GM11168 (cell line): ENCODE results near the gene UGGT2.
"Not testable (repeated sequence)": the region's sequence is repeated elsewhere in the genome, so short reads cannot be mapped to it uniquely, and the experiment has no call there.

Source experiments
- in situ Hi-C: fragments of 300-500 bp; cut with MboI; formaldehyde crosslinking; loops from one replicate; pipeline ENCODE4 v1.12.0; 2022; ENCODE audit warnings: low sequenced_read_pairs; ENCODE audit not compliant: unreplicated experiment

The UGGT2 gene

DNA sequence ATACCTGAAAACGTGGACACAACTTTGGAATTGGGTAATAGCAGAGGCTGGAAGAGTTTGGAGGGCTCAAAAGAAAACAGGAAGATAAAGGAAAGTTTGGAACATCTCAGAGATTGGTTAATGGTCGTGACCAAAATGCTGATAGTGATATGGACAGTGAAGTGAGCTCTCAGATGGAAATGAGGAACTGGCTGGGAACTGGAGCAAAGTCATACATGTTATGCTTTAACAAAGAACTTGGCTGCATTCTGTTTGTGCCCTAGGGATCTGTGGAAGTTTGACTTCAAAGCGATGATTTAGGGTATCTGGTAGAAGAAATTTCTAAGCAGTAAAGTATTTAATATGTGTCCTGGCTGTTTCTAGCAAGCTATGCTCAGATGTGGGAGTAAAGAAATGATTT, 240.1 kb downstream of the UGGT2 start:
- in situ Hi-C loops, result loop anchor here (25.0 kb wide), 1 partner anchor 201 kb away; no protein-coding TSS in a partner anchor

DNA sequence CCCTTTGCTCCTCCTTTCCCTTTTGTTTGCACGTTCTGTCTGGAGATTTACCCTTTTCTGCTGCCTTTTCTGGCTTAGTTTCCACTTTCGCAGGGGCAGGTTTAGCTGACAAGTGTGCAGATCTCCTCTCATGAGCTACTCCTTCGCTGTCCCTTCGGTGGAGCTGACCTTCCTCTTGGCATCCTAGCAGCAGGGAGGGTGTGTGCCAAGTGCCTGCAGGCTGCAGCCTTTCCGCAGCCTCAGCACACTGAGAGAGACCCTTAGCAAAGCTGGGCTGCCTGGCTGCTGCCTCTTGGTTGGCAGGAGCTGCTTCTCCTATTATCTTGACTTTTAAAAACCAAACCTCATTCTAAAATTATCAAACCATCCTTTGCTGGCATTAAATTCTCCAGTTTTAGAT, 243.8 kb downstream of the UGGT2 start:
- in situ Hi-C loops, result loop anchor here (25.0 kb wide), 1 partner anchor 197 kb away; no protein-coding TSS in a partner anchor

- in situ Hi-C loops, result loop anchor here (25.0 kb wide), 1 partner anchor 194 kb away; no protein-coding TSS in a partner anchor
Observed at GRCh38 chr13:95805921-95806320, 247.3 kb downstream of the UGGT2 start.

DNA sequence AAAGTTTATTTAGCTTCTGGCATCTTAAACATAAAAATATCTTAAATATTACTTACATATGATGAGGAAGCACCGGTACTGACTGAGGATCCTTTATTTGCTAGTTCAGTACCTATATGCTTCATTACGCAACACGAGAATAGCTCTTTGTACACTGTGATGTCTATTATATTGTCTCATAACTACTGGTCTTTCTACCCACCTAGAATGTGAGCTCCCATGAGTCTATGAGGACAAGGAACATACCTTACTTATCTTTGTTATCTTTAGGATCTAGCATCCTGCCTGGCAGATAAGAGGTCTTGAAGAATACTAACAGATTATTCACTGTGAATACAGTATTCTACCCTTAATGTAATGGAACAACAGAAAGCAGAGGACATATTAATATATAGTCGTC, 251.4 kb downstream of the UGGT2 start:
- in situ Hi-C loops, result loop anchor here (25.0 kb wide), 1 partner anchor 190 kb away; no protein-coding TSS in a partner anchor

DNA sequence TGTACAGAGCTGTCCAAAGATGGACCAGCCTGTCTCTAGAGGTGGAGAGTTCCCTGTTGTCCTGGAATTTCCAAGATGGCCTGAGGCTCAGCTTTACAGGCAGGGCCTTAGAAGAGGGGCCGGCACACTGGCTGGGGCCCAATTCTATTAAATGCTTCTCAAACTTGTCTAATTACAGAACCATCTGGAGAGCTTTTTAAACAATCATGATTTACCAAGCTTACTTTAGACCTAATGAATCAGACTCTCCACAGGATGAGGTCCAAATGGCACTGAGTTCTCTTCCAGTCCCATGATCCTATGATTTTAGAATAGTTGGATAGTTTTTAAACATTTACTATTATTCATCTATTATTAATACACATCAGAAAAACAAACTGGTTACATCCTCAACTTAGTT, 252.8 kb downstream of the UGGT2 start:
- in situ Hi-C loops, result loop anchor here (25.0 kb wide), 1 partner anchor 188 kb away; no protein-coding TSS in a partner anchor

GRCh38 chr13:95797016-95797415, 256.2 kb downstream of the UGGT2 start:
- in situ Hi-C loops, result no loop called here

GRCh38 chr13:95793781-95794180, 259.4 kb downstream of the UGGT2 start:
- in situ Hi-C loops, result no loop called here

- in situ Hi-C loops, result no loop called here
Observed at GRCh38 chr13:95793018-95793555, 260.1 kb downstream of the UGGT2 start.

GRCh38 chr13:95791084-95791722, 262.0 kb downstream of the UGGT2 start:
- in situ Hi-C loops, result no loop called here

- in situ Hi-C loops, result not testable (repeated sequence)
Observed at GRCh38 chr13:95789315-95789714, 263.9 kb downstream of the UGGT2 start.

GRCh38 chr13:95788100-95788463, 265.1 kb downstream of the UGGT2 start:
- in situ Hi-C loops, result no loop called here

DNA sequence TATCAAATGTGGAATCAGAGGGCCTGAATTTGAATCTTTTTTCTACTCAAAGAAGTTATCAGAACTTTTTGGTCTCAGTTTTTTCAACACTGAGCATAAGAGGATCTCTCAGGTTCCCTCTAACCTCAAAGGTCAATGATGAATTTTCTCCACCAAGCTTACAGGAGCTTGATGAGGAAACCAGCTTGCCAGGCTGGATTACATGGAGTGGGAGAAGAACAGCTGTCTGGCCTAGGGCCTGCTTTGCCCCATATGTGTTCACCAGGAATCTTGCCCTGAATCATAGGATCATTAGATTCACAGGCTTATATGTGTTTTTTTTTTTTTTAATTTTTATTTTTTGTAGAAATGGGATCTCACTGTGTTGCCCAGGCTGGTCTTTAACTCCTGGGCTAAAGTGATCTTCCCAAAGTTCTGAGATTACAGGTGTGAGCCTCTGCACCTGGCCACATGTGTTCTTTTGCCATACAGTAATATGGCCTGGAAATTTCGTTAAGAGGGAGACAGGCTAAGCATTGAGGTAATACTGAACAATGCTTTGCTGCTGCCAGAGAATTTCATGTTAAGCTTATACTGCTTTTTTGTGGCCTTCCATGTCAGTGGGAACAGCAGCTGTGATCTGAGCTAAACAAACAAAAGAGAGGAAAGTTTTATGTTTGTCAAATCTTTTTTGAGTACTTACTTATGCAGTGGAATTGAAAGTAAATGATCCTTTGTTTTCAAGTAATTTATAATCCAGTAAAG, 265.7 kb downstream of the UGGT2 start:
- in situ Hi-C loops, result no loop called here

DNA sequence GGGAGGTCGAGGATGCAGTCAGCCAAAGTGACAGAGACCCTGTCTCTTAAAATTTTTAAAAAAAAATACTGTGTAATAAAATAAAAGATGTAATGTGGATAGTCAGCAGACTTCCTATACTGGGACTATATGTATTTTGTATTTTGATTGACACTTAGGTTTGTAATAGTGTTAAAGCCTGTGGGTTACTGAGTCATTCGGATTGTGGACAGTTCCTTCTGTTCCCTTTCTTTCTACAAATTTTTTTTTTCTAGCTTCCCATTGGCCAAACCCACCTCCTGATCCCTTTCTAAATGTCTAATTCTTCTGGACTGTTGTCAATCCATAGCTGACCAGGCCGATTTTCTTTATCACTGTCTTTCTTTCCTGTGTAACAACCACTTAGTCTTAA, 268.3 kb downstream of the UGGT2 start:
- in situ Hi-C loops, result no loop called here

DNA sequence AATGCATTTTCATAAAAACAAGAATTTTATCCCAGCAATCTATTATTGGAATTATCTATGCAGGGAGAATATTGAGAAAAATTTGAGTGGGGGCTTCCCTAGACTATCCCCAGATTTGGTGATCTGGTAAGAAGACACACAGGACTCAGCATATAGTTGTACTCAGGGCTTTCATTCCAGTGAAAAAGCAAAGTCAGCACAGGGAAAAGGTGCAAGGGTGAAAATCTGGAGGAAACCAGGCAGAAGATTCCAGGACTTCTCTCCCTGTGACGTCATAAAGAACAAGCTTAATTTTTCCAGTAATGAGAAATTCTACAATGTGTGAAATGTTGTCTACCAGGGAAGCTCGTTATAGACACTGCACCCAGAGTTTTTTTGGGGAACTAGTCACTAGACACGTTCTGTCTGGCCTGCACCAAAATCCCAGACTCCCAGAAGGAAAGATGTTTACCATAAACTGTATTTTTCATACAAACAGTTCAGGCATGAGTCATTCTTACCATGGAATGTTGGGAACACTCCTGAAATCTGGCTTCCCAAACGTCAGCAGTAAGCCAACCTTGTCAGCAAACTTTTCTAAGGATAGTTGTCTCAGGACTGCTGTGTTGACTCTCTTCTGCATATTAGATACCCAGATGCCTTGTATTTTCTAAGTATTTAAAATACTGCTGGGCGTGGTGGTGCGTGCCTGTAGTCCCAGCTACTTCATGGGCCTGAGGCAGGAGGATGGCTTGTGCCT, 268.9 kb downstream of the UGGT2 start:
- in situ Hi-C loops, result no loop called here

- in situ Hi-C loops, result no loop called here
Observed at GRCh38 chr13:95783747-95784146, 269.5 kb downstream of the UGGT2 start.

GRCh38 chr13:95781940-95782339, 271.3 kb downstream of the UGGT2 start:
- in situ Hi-C loops, result not testable (repeated sequence)

DNA sequence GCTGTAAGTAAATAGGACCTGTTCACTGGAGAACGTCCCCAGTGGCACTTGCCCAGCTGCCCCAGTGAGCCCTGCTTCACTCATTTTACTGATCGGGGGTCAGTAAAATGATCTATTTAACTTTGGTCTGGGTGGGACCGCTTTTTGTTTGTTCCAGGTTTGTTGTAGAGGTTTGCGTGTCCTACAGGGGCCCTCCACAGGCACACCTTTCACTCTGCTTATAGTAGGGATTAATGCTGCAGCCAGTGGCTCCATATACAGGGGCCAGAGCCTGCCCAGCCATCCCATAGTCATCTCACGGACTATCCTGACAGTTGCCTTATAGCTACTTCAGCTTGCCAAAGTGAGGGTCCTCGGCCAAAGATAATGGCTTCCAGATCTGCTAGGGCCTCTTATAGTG, 272.2 kb downstream of the UGGT2 start:
- in situ Hi-C loops, result no loop called here

- in situ Hi-C loops, result no loop called here
Observed at GRCh38 chr13:95779522-95779921, 273.7 kb downstream of the UGGT2 start.

DNA sequence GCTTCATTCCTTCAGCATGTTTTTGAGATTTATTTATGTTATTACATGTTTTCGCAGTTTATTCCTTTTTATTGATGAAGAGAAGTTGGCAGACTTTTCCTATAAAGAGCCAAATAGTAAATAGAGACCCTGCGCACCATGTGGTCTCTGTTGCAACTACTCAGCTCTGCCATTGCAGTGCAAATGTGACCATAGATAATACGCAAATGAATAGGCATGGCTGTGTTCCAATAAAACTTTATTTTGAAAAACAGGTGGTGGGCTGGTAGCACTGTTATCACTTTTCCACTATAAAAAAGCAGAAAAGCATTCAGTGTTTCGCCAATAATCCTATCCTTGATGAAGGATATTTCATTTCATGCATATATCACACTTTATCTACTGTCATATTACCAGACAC, 281.3 kb downstream of the UGGT2 start:
- in situ Hi-C loops, result no loop called here

GRCh38 chr13:95763601-95764000, 289.6 kb downstream of the UGGT2 start:
- in situ Hi-C loops, result no loop called here

GRCh38 chr13:95762626-95763025, 290.6 kb downstream of the UGGT2 start:
- in situ Hi-C loops, result not testable (repeated sequence)
